IMR-90 (cell line): ENCODE measurements around the gene B9D1. TPM values are rescaled to one million over a fixed set of nuclear protein-coding genes. Genes with fewer than 3 reads are reported as not detected.

Experiments used
- polyA plus RNA-seq, 3 experiments: library from polyadenylated mRNA; depleted of rRNA; stranded (reverse); fragments of >200 nt; gene quantifications; 2 replicates each; pipeline ENCODE4 v1.2.3, GENCODE V29; 2012; ENCODE audit warnings: low replicate concordance in 1 of 3
- total RNA-seq: library from RNA; depleted of rRNA; stranded (reverse); fragments of >200 nt; gene quantifications from 2 replicates; pipeline ENCODE4 v1.2.3, GENCODE V29; 2012
- TF ChIP-seq, protein P1 (sequence below): conservative IDR thresholded peaks from 2 replicates; pipeline ENCODE4 v1.5.1; 2012; ENCODE audit warnings: mild to moderate bottlenecking, low read depth, low read length, improper control_type of control experiment

B9D1 gene
- total and polyA plus RNA-seq, 2 of the 4 experiments (the other 2 are of a cell fraction), result 42.5 to 43.8 TPM

DNA sequence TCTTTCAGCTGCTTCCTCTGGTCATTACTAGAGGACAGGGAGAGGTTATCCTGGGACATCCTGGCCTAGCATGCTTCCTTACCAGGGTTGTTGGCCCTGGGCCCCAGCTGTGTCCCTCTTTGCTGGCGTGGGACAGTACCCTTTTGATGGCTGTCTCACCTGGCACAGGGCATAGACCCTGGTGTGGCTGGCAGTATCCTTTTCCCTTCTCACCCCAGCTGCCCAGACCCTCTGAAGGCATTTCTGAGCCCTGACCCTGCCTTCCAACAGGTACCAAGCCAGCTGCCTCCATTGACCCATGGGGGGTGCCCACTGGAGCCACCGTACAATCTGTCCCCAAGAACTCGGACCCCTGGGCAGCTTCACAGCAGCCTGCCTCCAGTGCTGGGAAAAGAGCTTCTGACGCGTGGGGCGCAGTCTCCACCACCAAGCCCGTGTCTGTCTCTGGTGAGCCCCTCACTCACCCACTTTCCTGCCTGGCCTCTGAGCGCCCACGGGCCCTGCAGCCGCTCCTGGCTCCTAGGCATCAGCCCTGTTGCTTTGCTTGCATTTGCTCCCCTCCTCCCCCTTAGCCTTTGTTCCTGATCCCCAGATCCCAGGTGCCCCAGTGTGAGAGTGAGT, 34.0 kb downstream of the B9D1 start (continued):
- TF ChIP-seq, protein P1, sequence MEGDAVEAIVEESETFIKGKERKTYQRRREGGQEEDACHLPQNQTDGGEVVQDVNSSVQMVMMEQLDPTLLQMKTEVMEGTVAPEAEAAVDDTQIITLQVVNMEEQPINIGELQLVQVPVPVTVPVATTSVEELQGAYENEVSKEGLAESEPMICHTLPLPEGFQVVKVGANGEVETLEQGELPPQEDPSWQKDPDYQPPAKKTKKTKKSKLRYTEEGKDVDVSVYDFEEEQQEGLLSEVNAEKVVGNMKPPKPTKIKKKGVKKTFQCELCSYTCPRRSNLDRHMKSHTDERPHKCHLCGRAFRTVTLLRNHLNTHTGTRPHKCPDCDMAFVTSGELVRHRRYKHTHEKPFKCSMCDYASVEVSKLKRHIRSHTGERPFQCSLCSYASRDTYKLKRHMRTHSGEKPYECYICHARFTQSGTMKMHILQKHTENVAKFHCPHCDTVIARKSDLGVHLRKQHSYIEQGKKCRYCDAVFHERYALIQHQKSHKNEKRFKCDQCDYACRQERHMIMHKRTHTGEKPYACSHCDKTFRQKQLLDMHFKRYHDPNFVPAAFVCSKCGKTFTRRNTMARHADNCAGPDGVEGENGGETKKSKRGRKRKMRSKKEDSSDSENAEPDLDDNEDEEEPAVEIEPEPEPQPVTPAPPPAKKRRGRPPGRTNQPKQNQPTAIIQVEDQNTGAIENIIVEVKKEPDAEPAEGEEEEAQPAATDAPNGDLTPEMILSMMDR, result no peak
